Skeletal muscle tissue (tissue), 4 donors: ENCODE measurements around the gene ATP2B1. TPM values are rescaled to one million over a fixed set of nuclear protein-coding genes. Genes with fewer than 3 reads are reported as not detected.

Source experiments
- H3K27ac ChIP-seq: one replicate; pipeline ENCODE4 v1.7.0; 2013; ENCODE audit warnings: mild to moderate bottlenecking, low read depth, low read length, inconsistent platforms
- H3K27me3 ChIP-seq, 3 donors: one replicate each; pipeline ENCODE4 v1.7.0; 2013; ENCODE audit warnings: low read length in 3 of 3; ENCODE audit not compliant: control insufficient read depth in 3 of 3, insufficient read depth in 3 of 3
- H3K36me3 ChIP-seq, 3 donors: one replicate each; pipeline ENCODE4 v1.7.0; 2013; ENCODE audit warnings: low read length in 3 of 3; ENCODE audit not compliant: control insufficient read depth in 3 of 3, insufficient read depth in 3 of 3
- H3K4me1 ChIP-seq, 3 donors: one replicate each; pipeline ENCODE4 v1.7.0; 2013; ENCODE audit warnings: low read length in 3 of 3, mild to moderate bottlenecking in 3 of 3; ENCODE audit not compliant: control insufficient read depth in 3 of 3, insufficient read depth in 3 of 3
- H3K4me3 ChIP-seq, 3 donors: one replicate each; pipeline ENCODE4 v1.7.0; 2013; ENCODE audit warnings: low read length in 3 of 3
- H3K9ac ChIP-seq, 3 donors: one replicate each; pipeline ENCODE4 v1.7.0; 2013; ENCODE audit warnings: low read length in 3 of 3, mild to moderate bottlenecking in 3 of 3, moderate library complexity in 2 of 3, low read depth in 1 of 3
- H3K9me3 ChIP-seq, 3 donors: one replicate each; pipeline ENCODE4 v1.7.0; 2013; ENCODE audit warnings: low read length in 3 of 3; ENCODE audit not compliant: control insufficient read depth in 3 of 3
- total RNA-seq: library from RNA; depleted of rRNA; stranded (reverse); fragments of >200 nt; gene quantifications from one replicate; pipeline ENCODE4 v1.2.3, GENCODE V29; 2014
- donor health status: Osteomylitis.

Gene ATP2B1
- total RNA-seq, 1 donor from 2014 or later, result 127 TPM

GRCh38 chr12:89664441-89664840 lies 44.2 kb downstream of the ATP2B1 start:
- Histone ChIP-seq H3K27ac (no peak overlapping the region), H3K4me3 (no peak overlapping the region), H3K9ac (no peak overlapping the region), H3K4me1 (peaks cover 0 to 15% (median 9%) of the 10 kb centered on the region in 3 donors), H3K36me3 (no peaks in the 10 kb centered on the region), H3K27me3 (no peaks in the 10 kb centered on the region), H3K9me3 (no peaks in the 10 kb centered on the region)

GRCh38 chr12:89663577-89664357 lies 44.9 kb downstream of the ATP2B1 start:
- Histone ChIP-seq H3K27ac (no peak overlapping the region), H3K9ac (no peak overlapping the region), H3K36me3 (no peaks in the 10 kb centered on the region), H3K4me1 (peaks cover 0 to 15% (median 9%) of the 10 kb centered on the region in 3 donors), H3K4me3 (no peak overlapping the region), H3K9me3 (no peaks in the 10 kb centered on the region), H3K27me3 (no peaks in the 10 kb centered on the region)

GRCh38 chr12:89662623-89663022 lies 46.0 kb downstream of the ATP2B1 start:
- Histone ChIP-seq H3K4me3 (no peak overlapping the region), H3K9ac (no peak overlapping the region), H3K27me3 (no peaks in the 10 kb centered on the region), H3K36me3 (no peaks in the 10 kb centered on the region), H3K27ac (no peak overlapping the region), H3K9me3 (no peaks in the 10 kb centered on the region), H3K4me1 (peaks cover 0 to 12% (median 9%) of the 10 kb centered on the region in 3 donors)

- Histone ChIP-seq H3K4me1 (peaks cover 0 to 12% (median 9%) of the 10 kb centered on the region in 3 donors), H3K9ac (no peak overlapping the region), H3K27ac (no peak overlapping the region)
These were observed 46.8 kb downstream of the ATP2B1 start for GRCh38 chr12:89661706-89662330.

GRCh38 chr12:89657739-89658138 lies 50.9 kb downstream of the ATP2B1 start:
- peaks cover 0 to 11% (median 2%) of the 10 kb centered on the region in 3 donors for H3K4me1 ChIP-seq
- H3K9ac ChIP-seq, result no peak overlapping the region
- no peaks in the 10 kb centered on the region for H3K36me3 ChIP-seq

More at GRCh38 chr12:89661706-89662330, 46.8 kb downstream of the ATP2B1 start:
- no peaks in the 10 kb centered on the region for H3K27me3 ChIP-seq
- no peaks in the 10 kb centered on the region for H3K9me3 ChIP-seq
- H3K36me3 ChIP-seq, result no peaks in the 10 kb centered on the region
- no peak overlapping the region for H3K4me3 ChIP-seq

GRCh38 chr12:89657066-89657465 lies 51.6 kb downstream of the ATP2B1 start:
- Histone ChIP-seq H3K27me3 (no peaks in the 10 kb centered on the region), H3K4me3 (no peak overlapping the region), H3K4me1 (peaks cover 0 to 7% (median 0%) of the 10 kb centered on the region in 3 donors), H3K36me3 (no peaks in the 10 kb centered on the region), H3K27ac (no peak overlapping the region), H3K9ac (no peak overlapping the region), H3K9me3 (no peaks in the 10 kb centered on the region)

More at GRCh38 chr12:89657739-89658138, 50.9 kb downstream of the ATP2B1 start:
- no peaks in the 10 kb centered on the region for H3K27me3 ChIP-seq
- H3K27ac ChIP-seq, result no peak overlapping the region
- H3K4me3 ChIP-seq, result no peak overlapping the region
- H3K9me3 ChIP-seq, result no peaks in the 10 kb centered on the region

GRCh38 chr12:89655841-89656240 lies 52.8 kb downstream of the ATP2B1 start:
- Histone ChIP-seq H3K9me3 (no peaks in the 10 kb centered on the region), H3K27me3 (no peaks in the 10 kb centered on the region), H3K36me3 (no peaks in the 10 kb centered on the region), H3K27ac (no peak overlapping the region), H3K4me3 (no peak overlapping the region), H3K4me1 (no peaks in the 10 kb centered on the region), H3K9ac (no peak overlapping the region)

GRCh38 chr12:89651192-89651591 lies 57.4 kb downstream of the ATP2B1 start:
- H3K4me3 ChIP-seq, result no peak overlapping the region
- H3K36me3 ChIP-seq, result peaks cover 0 to 2% (median 0%) of the 10 kb centered on the region in 3 donors
- no peaks in the 10 kb centered on the region for H3K9me3 ChIP-seq
- H3K9ac ChIP-seq, result no peak overlapping the region
- no peaks in the 10 kb centered on the region for H3K27me3 ChIP-seq
- H3K27ac ChIP-seq, result no peak overlapping the region
- H3K4me1 ChIP-seq, result no peaks in the 10 kb centered on the region

- peaks cover 0 to 2% (median 0%) of the 10 kb centered on the region in 3 donors for H3K36me3 ChIP-seq
- no peak overlapping the region for H3K9ac ChIP-seq
- H3K9me3 ChIP-seq, result no peaks in the 10 kb centered on the region
- no peaks in the 10 kb centered on the region for H3K27me3 ChIP-seq
- no peak overlapping the region for H3K27ac ChIP-seq
- H3K4me1 ChIP-seq, result no peaks in the 10 kb centered on the region
- no peak overlapping the region for H3K4me3 ChIP-seq
These were observed 58.4 kb downstream of the ATP2B1 start for GRCh38 chr12:89650239-89650638.

- Histone ChIP-seq H3K4me1 (no peaks in the 10 kb centered on the region), H3K27me3 (no peaks in the 10 kb centered on the region), H3K36me3 (peaks cover 0 to 2% (median 0%) of the 10 kb centered on the region in 3 donors), H3K27ac (no peak overlapping the region), H3K4me3 (no peak overlapping the region), H3K9ac (no peak overlapping the region), H3K9me3 (no peaks in the 10 kb centered on the region)
These were observed 58.8 kb downstream of the ATP2B1 start for GRCh38 chr12:89649820-89650219.
